GM04503 (cell line): ENCODE measurements around the gene RBMS1.
A peak's percentile ranks its signal among the peaks of the same experiment; 100 is the strongest.

Experiments
- DNase-seq: peaks from one replicate; pipeline ENCODE4 v3.0.0-alpha.2; 2012; ENCODE audit warnings: low read depth

Gene RBMS1

GRCh38 chr2:160408173-160408958 is 85.2 kb downstream of the RBMS1 start:
- no peak for DNase-seq

GRCh38 chr2:160407393-160408172 is 86.0 kb downstream of the RBMS1 start:
- DNase-seq: no peak

GRCh38 chr2:160406591-160407392 is 86.8 kb downstream of the RBMS1 start:
- no peak for DNase-seq

DNA sequence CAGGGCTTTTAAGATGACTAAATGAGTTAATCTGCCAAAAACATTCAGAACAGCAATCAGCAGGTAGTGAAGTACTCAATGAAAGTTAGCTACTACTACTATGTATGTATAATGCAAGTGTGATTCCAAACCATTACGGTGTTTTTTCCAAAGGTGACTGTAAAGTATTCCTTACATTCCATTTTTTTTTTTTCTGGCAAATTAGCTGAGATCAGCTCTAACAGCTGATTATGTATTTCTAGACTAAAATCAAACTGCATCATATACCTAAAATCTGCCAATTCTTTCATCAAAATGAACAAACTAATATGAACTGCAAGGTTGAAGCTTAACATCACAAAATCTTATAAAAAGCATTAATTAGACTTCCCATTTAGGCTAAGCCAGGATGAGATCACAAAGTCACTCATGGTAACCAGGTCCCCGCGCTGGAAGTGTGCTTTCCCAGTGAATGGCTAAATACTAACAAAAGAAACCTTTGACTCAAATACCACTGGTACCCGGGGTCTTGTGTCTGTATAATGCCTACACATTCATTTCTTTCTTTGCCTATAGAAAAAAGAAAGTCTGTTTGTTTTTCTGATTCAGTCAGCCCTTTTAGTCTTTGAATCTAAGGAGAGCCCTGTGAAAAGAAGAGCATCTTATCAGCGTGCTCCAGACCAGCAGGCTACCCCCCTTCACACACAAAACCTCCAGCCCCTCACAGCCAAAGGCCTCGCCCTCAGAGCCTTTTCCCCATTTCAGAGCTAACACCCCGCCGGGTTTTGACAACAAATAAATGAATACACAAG is 88.3 kb downstream of the RBMS1 start:
- no peak for DNase-seq

- peak; percentile 78 for DNase-seq
Observed at GRCh38 chr2:160402997-160403979, 90.3 kb downstream of the RBMS1 start.

- no peak for DNase-seq
Observed at GRCh38 chr2:160402501-160402900, 91.1 kb downstream of the RBMS1 start.

DNA sequence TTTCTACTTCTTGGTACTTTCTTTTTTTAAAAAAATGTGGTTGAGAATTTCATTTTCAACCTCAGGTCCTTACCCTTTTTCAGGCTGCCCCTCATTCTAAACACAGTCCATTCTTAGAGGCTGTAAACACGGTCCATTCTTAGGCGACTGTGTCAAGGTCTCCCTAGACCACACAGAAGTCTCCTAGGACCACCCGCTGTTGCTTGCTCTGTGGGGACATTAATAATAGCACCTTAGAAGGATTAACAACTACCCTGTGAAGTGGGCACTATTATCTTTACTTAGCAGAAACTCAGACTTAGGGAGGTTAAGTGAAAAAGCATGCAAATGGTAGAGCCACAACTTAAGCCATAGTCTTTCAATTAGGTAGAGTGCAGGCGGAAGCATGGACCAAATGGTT is 91.7 kb downstream of the RBMS1 start:
- DNase-seq: no peak

- no peak for DNase-seq
Observed at GRCh38 chr2:160399880-160400279, 93.7 kb downstream of the RBMS1 start.

- DNase-seq: no peak
Observed at GRCh38 chr2:160397530-160397865, 96.1 kb downstream of the RBMS1 start.

- DNase-seq: no peak
Observed at GRCh38 chr2:160394153-160394552, 99.5 kb downstream of the RBMS1 start.

GRCh38 chr2:160392201-160392600 is 101.4 kb downstream of the RBMS1 start:
- DNase-seq: no peak

- DNase-seq: peak; percentile 61
Observed at GRCh38 chr2:160390544-160391455, 102.8 kb downstream of the RBMS1 start.

DNA sequence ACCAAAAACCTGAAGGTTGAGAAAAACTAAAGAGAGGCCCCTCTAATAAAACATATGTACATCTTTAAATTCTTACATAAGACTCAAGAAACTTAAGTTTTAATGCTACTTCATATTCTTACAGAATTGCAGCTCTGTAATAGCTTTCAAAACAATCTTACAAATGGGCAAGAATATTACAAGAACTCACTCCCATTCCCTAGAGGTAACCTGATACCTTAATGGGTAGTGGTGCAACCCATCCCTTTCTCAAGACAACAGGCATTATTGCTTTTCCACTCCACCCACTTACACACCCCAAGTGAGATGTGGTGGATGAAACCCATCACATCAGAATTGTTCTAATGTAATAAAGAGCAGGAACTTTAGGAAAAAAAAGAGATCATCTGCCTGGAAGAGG is 103.7 kb downstream of the RBMS1 start:
- no peak for DNase-seq

DNA sequence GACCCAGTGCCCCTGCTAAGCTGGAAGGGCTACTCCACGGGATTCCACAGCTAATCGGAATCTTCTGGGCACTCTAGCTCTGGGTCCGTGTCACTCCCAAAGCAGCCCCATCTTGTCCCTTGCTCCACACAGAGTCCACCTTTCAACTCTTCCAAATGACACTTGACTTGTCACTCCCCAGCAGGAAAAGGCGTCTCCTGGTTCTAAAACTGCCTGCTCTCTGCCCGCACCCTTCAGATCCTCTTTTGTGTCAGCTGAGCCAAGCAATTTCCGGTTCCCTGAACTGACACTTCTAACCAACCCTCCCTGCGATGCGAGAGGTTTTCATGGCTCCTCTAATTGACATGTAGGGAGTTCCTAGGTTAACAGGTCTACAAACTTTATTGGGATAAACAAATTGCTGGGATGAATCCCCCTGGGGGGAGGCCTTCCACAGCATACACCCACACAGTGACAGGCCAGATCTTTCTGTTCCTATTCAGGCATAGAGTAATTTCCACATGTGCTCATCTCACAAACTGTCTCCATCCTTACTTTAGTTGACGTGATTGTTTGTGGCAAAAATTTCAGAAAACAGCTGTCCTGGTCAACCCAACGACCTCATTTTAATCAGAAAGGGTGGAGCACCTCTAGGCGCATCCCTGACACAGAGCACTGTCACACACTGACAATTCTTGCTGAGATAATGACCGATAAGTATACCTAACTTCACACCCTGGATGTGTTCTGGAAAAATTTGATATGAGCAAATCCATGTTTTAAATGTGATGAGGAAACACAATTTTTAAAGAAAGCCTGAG is 104.9 kb downstream of the RBMS1 start:
- no peak for DNase-seq

- peak; percentile 98 for DNase-seq
Observed at GRCh38 chr2:160387558-160388262, 105.9 kb downstream of the RBMS1 start.

DNA sequence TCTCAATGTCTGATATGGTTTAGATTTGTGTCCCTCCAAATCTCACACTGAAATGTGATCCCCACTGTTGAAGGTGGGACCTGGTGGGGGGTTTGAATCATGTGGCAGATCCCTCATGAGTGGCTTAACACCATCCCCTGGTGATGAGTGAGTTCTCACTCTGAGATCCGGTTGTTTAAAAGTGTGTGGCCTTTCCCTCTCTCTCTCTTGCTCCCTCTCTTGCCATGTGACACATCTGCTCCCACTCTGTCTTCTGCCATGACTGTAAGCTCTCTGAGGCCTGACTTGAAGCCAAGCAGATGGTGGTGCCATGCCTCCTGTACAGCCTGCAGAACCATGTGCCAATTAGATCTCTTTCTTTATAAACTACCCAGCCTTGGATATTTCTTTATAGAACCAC is 108.8 kb downstream of the RBMS1 start:
- no peak for DNase-seq

- DNase-seq: no peak
Observed at GRCh38 chr2:160381425-160381951, 112.1 kb downstream of the RBMS1 start.

DNA sequence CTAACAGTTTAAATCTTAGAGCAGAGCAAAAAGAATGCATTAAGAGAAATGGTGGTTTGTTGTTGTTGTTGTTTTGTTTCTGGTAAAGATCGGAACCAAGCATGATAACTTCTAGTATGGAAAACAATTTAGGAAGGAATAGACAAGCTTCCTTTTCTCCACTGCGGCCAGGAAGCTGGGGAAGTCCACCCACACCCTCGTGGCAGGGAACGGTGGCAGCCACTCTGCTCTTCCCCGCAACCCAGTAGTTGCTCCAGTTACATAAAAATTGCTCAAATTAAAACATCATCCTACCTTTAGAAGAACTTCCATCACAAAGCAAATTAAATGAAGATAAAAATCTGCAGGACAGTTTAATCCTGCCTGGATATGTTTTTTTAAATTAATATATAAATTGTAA is 113.0 kb downstream of the RBMS1 start:
- DNase-seq: no peak
